HL-60/S4 (cell line): ENCODE data around the gene ASB18.

ENCODE experiments used
- in situ Hi-C: fragments of 300-500 bp; cut with MboI; formaldehyde crosslinking; loops from 2 replicates; pipeline ENCODE4 v1.14.3; 2022; ENCODE audit warnings: low sequenced_read_pairs

The ASB18 gene

GRCh38 chr2:236164925-236165841 lies 99.0 kb downstream of the ASB18 start:
- in situ Hi-C loops: no loop called here

GRCh38 chr2:236164201-236164924 lies 99.8 kb downstream of the ASB18 start:
- in situ Hi-C loops: no loop called here

- in situ Hi-C loops: no loop called here
Measured at GRCh38 chr2:236163471-236164200, 100.6 kb downstream of the ASB18 start.

- in situ Hi-C loops: no loop called here
Measured at GRCh38 chr2:236162882-236163470, 101.2 kb downstream of the ASB18 start.

GRCh38 chr2:236162031-236162845 lies 102.0 kb downstream of the ASB18 start:
- in situ Hi-C loops: no loop called here

- in situ Hi-C loops: no loop called here
Measured at GRCh38 chr2:236161531-236161930, 102.7 kb downstream of the ASB18 start.

GRCh38 chr2:236161082-236161462 lies 103.1 kb downstream of the ASB18 start:
- in situ Hi-C loops: no loop called here

GRCh38 chr2:236160366-236161081 lies 103.7 kb downstream of the ASB18 start:
- in situ Hi-C loops: no loop called here

- in situ Hi-C loops: no loop called here
Measured at GRCh38 chr2:236159778-236160170, 104.4 kb downstream of the ASB18 start.

- in situ Hi-C loops: no loop called here
Measured at GRCh38 chr2:236158969-236159777, 105.0 kb downstream of the ASB18 start.

- in situ Hi-C loops: no loop called here
Measured at GRCh38 chr2:236157815-236158498, 106.2 kb downstream of the ASB18 start.

- in situ Hi-C loops: no loop called here
Measured at GRCh38 chr2:236157366-236157765, 106.8 kb downstream of the ASB18 start.

- in situ Hi-C loops: no loop called here
Measured at GRCh38 chr2:236156860-236157194, 107.4 kb downstream of the ASB18 start.

- in situ Hi-C loops: no loop called here
Measured at GRCh38 chr2:236156095-236156859, 107.9 kb downstream of the ASB18 start.

- in situ Hi-C loops: no loop called here
Measured at GRCh38 chr2:236155406-236155805, 108.8 kb downstream of the ASB18 start.

- in situ Hi-C loops: no loop called here
Measured at GRCh38 chr2:236146436-236146835, 117.8 kb downstream of the ASB18 start.

- in situ Hi-C loops: no loop called here
Measured at GRCh38 chr2:236143811-236144210, 120.4 kb downstream of the ASB18 start.
